HFFc6 (cell line): ENCODE results near the gene RASD1. TPM values are rescaled to one million over a fixed set of nuclear protein-coding genes. Genes with fewer than 3 reads are reported as not detected.
"Not testable (repeated sequence)": the region's sequence is repeated elsewhere in the genome, so short reads cannot be mapped to it uniquely, and the experiment has no call there.

Experiments used
- DNase-seq: peaks from one replicate; pipeline ENCODE4 v3.0.0-alpha.2; 2018
- H3K27ac Mint-ChIP-seq: 2 replicates; pipeline ENCODE4 v1.8.0; 2020; ENCODE audit warnings: mild to moderate bottlenecking, mixed read lengths
- H3K27me3 Mint-ChIP-seq: 2 replicates; pipeline ENCODE4 v1.8.0; 2021; ENCODE audit warnings: mild to moderate bottlenecking, moderate library complexity, mixed read lengths; ENCODE audit not compliant: insufficient read depth
- H3K36me3 Mint-ChIP-seq: 2 replicates; pipeline ENCODE4 v1.8.0; 2021; ENCODE audit warnings: low read depth, mixed read lengths
- H3K4me1 Mint-ChIP-seq: 2 replicates; pipeline ENCODE4 v1.8.0; 2020; ENCODE audit warnings: low read depth, mixed read lengths
- H3K4me3 Mint-ChIP-seq: 2 replicates; pipeline ENCODE4 v1.8.0; 2020; ENCODE audit warnings: mild to moderate bottlenecking, moderate library complexity, mixed read lengths
- H3K9me3 Mint-ChIP-seq: 2 replicates; pipeline ENCODE4 v1.8.0; 2020; ENCODE audit warnings: mild to moderate bottlenecking, mixed read lengths
- total RNA-seq, 6 experiments: library from RNA; stranded (reverse); fragmentation: NEBNext Ultra II Directional; extraction: Animal tissue kit (Norgen Biotek cat#: 25700); gene quantifications; 2 replicates in 1 of 6; 3 replicates in 5 of 6; pipeline ENCODE4 v1.2.3, GENCODE V29; 2021
- TF ChIP-seq, protein P1 (sequence below): fragments of 200-600 bp; sonication (generic); IDR thresholded peaks from 2 replicates; pipeline ENCODE4 v1.5.0; 2021; ENCODE audit warnings: antibody characterized with exemption, mild to moderate bottlenecking

The RASD1 gene
- total RNA-seq, 6 experiments from 2014 or later, result 0.17 to 1.1 (median 0.43) TPM

DNA sequence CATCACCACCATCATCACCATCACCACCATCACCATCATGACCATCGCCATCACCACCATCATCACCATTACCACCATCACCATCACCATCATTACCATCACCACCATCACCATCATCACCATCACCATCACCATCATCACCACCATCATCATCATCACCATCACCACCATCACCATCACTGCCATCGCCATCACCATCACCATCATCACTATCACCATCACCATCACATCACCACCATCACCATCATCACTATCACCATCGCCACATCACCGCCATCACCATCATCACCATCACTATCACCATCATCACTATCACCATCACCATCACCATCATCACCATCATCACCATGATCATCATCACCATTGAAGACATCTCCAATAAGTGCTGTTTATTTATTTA, 36.2 kb downstream of the RASD1 start:
- TF ChIP-seq, protein P1, sequence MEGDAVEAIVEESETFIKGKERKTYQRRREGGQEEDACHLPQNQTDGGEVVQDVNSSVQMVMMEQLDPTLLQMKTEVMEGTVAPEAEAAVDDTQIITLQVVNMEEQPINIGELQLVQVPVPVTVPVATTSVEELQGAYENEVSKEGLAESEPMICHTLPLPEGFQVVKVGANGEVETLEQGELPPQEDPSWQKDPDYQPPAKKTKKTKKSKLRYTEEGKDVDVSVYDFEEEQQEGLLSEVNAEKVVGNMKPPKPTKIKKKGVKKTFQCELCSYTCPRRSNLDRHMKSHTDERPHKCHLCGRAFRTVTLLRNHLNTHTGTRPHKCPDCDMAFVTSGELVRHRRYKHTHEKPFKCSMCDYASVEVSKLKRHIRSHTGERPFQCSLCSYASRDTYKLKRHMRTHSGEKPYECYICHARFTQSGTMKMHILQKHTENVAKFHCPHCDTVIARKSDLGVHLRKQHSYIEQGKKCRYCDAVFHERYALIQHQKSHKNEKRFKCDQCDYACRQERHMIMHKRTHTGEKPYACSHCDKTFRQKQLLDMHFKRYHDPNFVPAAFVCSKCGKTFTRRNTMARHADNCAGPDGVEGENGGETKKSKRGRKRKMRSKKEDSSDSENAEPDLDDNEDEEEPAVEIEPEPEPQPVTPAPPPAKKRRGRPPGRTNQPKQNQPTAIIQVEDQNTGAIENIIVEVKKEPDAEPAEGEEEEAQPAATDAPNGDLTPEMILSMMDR, result no peak
- H3K4me3 Mint-ChIP-seq, result no peak overlapping the region
- H3K36me3 Mint-ChIP-seq, result peaks cover 6% of the 10 kb centered on the region
- H3K27me3 Mint-ChIP-seq, result peaks cover 35% of the 10 kb centered on the region
- no peak for DNase-seq
- peaks cover 7% of the 10 kb centered on the region for H3K9me3 Mint-ChIP-seq
- no peak overlapping the region for H3K27ac Mint-ChIP-seq
- no peaks in the 10 kb centered on the region for H3K4me1 Mint-ChIP-seq

DNA sequence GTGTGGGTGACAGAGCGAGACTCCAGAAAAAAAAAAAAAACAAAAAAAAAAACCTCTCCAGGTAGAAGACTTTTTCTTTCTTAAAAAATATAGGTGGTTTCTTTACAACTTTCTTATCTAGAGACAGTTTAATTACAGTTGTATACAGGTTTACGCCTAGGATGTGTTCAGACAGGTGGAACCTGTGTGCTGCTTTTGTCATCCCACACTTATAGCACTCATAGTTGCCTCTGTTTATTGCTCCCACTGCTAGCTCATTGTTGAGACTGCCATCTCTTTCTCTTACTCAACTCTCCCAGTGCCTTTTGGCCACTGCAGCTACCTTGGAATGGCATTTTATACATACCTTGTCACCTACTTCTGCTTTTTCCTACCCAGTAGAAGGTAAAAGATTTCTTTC, 38.5 kb downstream of the RASD1 start:
- TF ChIP-seq, protein P1, result no peak
- no peak for DNase-seq
- no peaks in the 10 kb centered on the region for H3K4me1 Mint-ChIP-seq

DNA sequence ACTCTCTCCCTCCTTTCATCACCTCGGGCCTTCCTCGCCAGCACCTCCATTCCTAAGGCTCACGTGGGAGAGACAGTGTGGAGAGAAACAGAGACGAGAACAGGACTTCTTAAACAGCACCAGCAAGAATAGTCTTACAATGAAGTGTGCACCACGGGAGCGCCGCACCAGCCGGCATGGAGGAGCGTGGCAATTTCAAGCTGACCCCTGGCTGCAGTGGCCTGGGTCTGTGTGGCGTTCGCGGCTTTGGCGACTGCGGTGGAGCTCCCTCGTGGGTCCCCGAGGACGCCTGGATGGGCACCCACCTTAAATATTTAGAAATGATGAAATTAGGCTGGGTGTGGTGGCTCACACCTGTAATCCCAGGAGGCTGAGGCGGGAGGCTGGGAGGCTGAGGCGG, 39.9 kb downstream of the RASD1 start:
- Mint-ChIP-seq H3K4me3 (no peak overlapping the region), H3K27ac (no peak overlapping the region), H3K27me3 (peaks cover 17% of the 10 kb centered on the region), H3K4me1 (no peaks in the 10 kb centered on the region), H3K9me3 (peaks cover 7% of the 10 kb centered on the region), H3K36me3 (peaks cover 6% of the 10 kb centered on the region)
- TF ChIP-seq, protein P1, result no peak
- no peak for DNase-seq

More for the DNA sequence above, 38.5 kb downstream of the RASD1 start:
- peaks cover 21% of the 10 kb centered on the region for H3K27me3 Mint-ChIP-seq
- H3K4me3 Mint-ChIP-seq, result no peak overlapping the region
- peaks cover 7% of the 10 kb centered on the region for H3K9me3 Mint-ChIP-seq
- peaks cover 6% of the 10 kb centered on the region for H3K36me3 Mint-ChIP-seq
- H3K27ac Mint-ChIP-seq, result no peak overlapping the region

DNA sequence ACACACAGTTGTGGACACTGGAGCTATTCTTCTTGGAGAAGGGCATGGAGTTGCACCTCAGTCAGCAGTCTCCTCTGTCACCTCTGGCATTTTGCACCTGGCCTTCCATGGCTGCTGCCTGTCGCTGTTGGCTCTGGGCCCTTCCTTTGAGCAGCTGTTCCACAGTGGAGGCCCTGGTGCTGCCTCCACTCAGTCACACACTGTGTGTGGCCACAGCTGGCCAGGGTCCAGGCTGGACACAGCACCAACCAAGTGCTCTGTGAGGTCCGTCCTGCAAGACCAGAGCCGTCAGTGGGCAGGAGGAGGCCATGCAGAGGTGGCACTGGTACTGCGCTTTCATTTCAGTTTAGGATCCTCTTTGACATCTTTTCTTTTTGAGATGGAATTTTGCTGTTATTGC, 41.0 kb downstream of the RASD1 start:
- TF ChIP-seq, protein P1, result no peak
- Mint-ChIP-seq H3K36me3 (peaks cover 4% of the 10 kb centered on the region), H3K27ac (no peak overlapping the region), H3K9me3 (peaks cover 4% of the 10 kb centered on the region), H3K4me1 (no peaks in the 10 kb centered on the region), H3K4me3 (no peak overlapping the region), H3K27me3 (peaks cover 26% of the 10 kb centered on the region)
- DNase-seq, result no peak

DNA sequence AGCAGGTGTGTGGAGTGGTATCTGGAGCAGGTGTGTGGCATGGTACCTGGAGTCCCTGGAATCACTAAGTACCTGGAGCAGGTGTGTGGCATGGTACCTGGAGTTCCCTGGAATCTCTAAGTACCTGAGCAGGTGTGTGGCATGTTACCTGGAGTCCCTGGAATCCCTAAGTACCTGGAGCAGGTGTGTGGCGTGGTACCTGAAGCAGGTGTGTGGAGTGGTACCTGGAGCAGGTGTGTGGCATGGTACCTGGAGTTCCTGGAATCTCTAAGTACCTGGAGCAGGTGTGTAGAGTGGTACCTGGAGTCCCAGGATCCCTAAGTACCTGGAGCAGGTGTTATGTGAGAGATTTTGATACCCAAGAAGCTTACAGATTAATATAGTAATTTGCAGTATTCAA, 41.5 kb downstream of the RASD1 start:
- H3K27ac Mint-ChIP-seq, H3K36me3 Mint-ChIP-seq, DNase-seq, H3K4me1 Mint-ChIP-seq, H3K4me3 Mint-ChIP-seq, H3K9me3 Mint-ChIP-seq: not testable (repeated sequence)
- peaks cover 28% of the 10 kb centered on the region for H3K27me3 Mint-ChIP-seq

DNA sequence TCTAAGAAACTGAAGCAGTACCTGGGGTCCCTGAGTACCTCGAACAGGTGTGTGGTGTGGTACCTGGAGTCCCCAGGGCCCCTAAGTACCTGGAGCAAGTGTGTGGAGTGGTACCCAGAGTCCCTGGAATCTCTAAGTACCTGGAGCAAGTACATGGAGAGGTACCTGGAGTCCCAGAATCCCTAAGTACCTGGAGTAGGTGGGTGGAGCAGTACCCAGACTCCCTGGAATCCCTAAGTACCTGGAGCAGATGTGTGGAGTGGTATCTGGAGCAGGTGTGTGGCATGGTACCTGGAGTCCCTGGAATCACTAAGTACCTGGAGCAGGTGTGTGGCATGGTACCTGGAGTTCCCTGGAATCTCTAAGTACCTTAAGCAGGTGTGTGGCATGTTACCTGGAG, 41.9 kb downstream of the RASD1 start:
- Mint-ChIP-seq H3K4me1 (no peaks in the 10 kb centered on the region), H3K4me3 (no peak overlapping the region), H3K9me3 (no peaks in the 10 kb centered on the region), H3K27ac (no peak overlapping the region), H3K36me3 (no peaks in the 10 kb centered on the region), H3K27me3 (peaks cover 28% of the 10 kb centered on the region)
- TF ChIP-seq, protein P1, result no peak
- no peak for DNase-seq
